Measurements from ENCODE around the gene ETV4. TPM values are rescaled to one million over a fixed set of nuclear protein-coding genes. Genes with fewer than 3 reads are reported as not detected.

ETV4 gene
- total and polyA plus RNA-seq, 2 of the 13 experiments (the other 11 are each of a cell fraction or from before 2014, with no cell fraction given): 128 to 330 TPM

- no peak for TF ChIP-seq MTA3 (CRISPR knock-in tag; IDR thresholded peaks at IDR 0.05)
- TF ChIP-seq RFX1 (IDR thresholded peaks at IDR 0.05): no peak
- peak; percentile 66; the same call in 1 of the 2 replicates for TF ChIP-seq ZNF232 (CRISPR knock-in tag; IDR thresholded peaks at IDR 0.05; ENCODE audit: borderline replicate concordance)
- TF ChIP-seq ZBTB3 (CRISPR knock-in tag; IDR thresholded peaks at IDR 0.05; ENCODE audit: borderline replicate concordance, low read depth): 0 out of 2 replicates have a peak, but pooled peaks have one; percentile 58
- no peak for TF ChIP-seq CBX2 (IDR thresholded peaks at IDR 0.05; ENCODE audit: low read depth, low read length)
- no peak for TF ChIP-seq CBX2 (CRISPR knock-in tag; IDR thresholded peaks at IDR 0.05; ENCODE audit: low read depth)
- no peak for TF ChIP-seq ZNF670 (CRISPR knock-in tag; IDR thresholded peaks at IDR 0.05; ENCODE audit: borderline replicate concordance)
- no peak for TF ChIP-seq MXD1 (CRISPR knock-in tag; IDR thresholded peaks at IDR 0.05)
- TF ChIP-seq ZSCAN22 (CRISPR knock-in tag; IDR thresholded peaks at IDR 0.05): no peak
- TF ChIP-seq ZNF34 (CRISPR knock-in tag; IDR thresholded peaks at IDR 0.05; ENCODE audit: borderline replicate concordance): no peak; the same call in 1 of the 2 replicates
- no peak for TF ChIP-seq ZKSCAN1 (IDR thresholded peaks at IDR 0.05; ENCODE audit: low read length)
- TF ChIP-seq ZNF10 (CRISPR knock-in tag; IDR thresholded peaks at IDR 0.05; ENCODE audit: borderline replicate concordance, low read depth): no peak
- TF ChIP-seq, protein P1, sequence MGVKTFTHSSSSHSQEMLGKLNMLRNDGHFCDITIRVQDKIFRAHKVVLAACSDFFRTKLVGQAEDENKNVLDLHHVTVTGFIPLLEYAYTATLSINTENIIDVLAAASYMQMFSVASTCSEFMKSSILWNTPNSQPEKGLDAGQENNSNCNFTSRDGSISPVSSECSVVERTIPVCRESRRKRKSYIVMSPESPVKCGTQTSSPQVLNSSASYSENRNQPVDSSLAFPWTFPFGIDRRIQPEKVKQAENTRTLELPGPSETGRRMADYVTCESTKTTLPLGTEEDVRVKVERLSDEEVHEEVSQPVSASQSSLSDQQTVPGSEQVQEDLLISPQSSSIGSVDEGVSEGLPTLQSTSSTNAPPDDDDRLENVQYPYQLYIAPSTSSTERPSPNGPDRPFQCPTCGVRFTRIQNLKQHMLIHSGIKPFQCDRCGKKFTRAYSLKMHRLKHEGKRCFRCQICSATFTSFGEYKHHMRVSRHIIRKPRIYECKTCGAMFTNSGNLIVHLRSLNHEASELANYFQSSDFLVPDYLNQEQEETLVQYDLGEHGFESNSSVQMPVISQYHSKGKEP (CRISPR knock-in tag; IDR thresholded peaks at IDR 0.05): no peak
- peak; percentile 46 for TF ChIP-seq NR2C2 (CRISPR knock-in tag; IDR thresholded peaks at IDR 0.05; ENCODE audit: borderline replicate concordance)
- TF ChIP-seq, protein P2, sequence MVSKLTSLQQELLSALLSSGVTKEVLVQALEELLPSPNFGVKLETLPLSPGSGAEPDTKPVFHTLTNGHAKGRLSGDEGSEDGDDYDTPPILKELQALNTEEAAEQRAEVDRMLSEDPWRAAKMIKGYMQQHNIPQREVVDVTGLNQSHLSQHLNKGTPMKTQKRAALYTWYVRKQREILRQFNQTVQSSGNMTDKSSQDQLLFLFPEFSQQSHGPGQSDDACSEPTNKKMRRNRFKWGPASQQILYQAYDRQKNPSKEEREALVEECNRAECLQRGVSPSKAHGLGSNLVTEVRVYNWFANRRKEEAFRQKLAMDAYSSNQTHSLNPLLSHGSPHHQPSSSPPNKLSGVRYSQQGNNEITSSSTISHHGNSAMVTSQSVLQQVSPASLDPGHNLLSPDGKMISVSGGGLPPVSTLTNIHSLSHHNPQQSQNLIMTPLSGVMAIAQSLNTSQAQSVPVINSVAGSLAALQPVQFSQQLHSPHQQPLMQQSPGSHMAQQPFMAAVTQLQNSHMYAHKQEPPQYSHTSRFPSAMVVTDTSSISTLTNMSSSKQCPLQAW (CRISPR knock-in tag; IDR thresholded peaks at IDR 0.05): no peak; the same call in none of the 2 replicates
- TF ChIP-seq, protein P3, sequence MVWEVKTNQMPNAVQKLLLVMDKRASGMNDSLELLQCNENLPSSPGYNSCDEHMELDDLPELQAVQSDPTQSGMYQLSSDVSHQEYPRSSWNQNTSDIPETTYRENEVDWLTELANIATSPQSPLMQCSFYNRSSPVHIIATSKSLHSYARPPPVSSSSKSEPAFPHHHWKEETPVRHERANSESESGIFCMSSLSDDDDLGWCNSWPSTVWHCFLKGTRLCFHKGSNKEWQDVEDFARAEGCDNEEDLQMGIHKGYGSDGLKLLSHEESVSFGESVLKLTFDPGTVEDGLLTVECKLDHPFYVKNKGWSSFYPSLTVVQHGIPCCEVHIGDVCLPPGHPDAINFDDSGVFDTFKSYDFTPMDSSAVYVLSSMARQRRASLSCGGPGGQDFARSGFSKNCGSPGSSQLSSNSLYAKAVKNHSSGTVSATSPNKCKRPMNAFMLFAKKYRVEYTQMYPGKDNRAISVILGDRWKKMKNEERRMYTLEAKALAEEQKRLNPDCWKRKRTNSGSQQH (CRISPR knock-in tag; IDR thresholded peaks at IDR 0.05; ENCODE audit: low read depth): peak; percentile 30; the same call in 1 of the 2 replicates
- no peak; the same call in 1 of the 2 replicates for TF ChIP-seq ZNF563 (CRISPR knock-in tag; IDR thresholded peaks at IDR 0.05)
- TF ChIP-seq ATF1 (CRISPR knock-in tag; IDR thresholded peaks at IDR 0.05): peak; percentile 86
- TF ChIP-seq STAT5B (CRISPR knock-in tag; IDR thresholded peaks at IDR 0.05): no peak
- TF ChIP-seq ZNF629 (CRISPR knock-in tag; conservative IDR thresholded peaks at IDR 0.05): no peak; the same call in 1 of the 2 replicates
- 0 out of 2 replicates have a peak, but pooled peaks have one; percentile 36 for TF ChIP-seq SMAD3 (CRISPR knock-in tag; IDR thresholded peaks at IDR 0.05)
- TF ChIP-seq ERF (CRISPR knock-in tag; IDR thresholded peaks at IDR 0.05): peak; percentile 79
- no peak for TF ChIP-seq GMEB2 (CRISPR knock-in tag; IDR thresholded peaks at IDR 0.05; ENCODE audit: low read depth)
- TF ChIP-seq ZFP82 (CRISPR knock-in tag; IDR thresholded peaks at IDR 0.05; ENCODE audit: borderline replicate concordance): no peak
- no peak for TF ChIP-seq ZNF790 (CRISPR knock-in tag; IDR thresholded peaks at IDR 0.05; ENCODE audit: borderline replicate concordance)
Observed at GRCh38 chr17:43528319-43528987, 17.7 kb downstream of the ETV4 start (continued).
